Stimulated activated CD8-positive, alpha-beta memory T cell treated with anti-CD3 and anti-CD28 coated beads, Interleukin-15, amount 100 ng/mL, for 24 hours (primary cell): ENCODE data around the gene KCNMB1.

ENCODE experiments used
- DNase-seq: peaks from one replicate; pipeline ENCODE4 v3.0.0-alpha.2; 2020; ENCODE audit warnings: low read depth

The KCNMB1 gene, protein sequence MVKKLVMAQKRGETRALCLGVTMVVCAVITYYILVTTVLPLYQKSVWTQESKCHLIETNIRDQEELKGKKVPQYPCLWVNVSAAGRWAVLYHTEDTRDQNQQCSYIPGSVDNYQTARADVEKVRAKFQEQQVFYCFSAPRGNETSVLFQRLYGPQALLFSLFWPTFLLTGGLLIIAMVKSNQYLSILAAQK

DNA sequence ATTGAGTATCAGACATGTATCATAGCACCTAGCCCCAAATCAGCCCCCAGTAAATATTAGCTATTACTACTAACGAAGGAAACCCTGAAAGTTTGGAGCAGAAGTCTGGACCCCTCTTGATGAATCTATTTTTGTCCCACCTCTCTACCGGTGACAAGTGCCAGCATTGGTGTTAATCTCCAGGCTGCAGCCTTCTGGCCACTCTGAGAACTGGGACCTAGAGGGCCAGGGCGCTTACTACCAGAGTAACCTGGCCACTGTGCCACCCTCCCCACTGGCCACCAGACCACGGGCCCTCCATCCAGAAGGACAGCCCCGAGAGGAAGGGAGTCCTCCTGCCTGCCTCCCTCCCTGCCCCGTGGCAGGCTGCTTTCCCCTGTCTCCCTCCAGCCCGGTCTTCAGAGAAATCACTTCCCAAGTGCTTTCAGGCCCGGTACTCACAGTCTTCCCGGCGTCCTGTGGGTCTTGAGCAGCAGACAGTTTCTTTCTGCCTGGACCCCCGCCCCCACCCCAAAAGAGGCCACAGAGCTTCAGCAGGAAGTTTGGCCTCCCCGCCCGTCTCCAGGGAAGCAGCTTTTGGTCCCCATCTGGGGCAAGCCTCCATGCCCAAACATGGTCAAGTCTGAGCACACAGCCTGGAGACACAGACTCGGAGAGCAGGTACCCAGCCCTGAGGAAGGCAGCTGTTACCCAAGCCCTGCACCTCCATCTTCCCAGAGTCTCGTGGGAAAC, at the start of gene KCNMB1:
Gene KCNMB1, minus strand, starts transcription at position 550 of the 732 bp plus-strand sequence. CDS start 3,920 bp downstream, outside the sequence.
- DNase-seq = no peak

DNA sequence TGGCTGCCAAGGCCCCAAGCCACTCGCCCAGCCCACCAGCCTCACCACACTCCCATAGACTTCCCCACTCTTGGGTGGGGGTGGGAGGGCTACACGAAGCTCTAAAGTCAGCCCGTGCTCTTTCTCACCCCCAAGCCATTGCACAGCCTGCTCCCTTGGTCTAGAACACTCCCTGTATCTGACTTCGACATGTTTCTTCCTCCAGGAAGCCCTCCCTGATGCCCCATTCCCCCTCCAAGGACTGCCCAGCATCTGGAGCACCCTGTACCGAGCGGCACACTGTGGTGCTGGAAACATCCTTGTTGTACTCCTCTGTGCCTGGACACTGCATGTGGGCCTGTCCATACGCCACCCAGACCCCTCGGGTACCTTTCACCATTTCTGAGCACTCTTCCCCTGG, 49.4 kb upstream of the KCNMB1 start:
- DNase-seq = no peak

DNA sequence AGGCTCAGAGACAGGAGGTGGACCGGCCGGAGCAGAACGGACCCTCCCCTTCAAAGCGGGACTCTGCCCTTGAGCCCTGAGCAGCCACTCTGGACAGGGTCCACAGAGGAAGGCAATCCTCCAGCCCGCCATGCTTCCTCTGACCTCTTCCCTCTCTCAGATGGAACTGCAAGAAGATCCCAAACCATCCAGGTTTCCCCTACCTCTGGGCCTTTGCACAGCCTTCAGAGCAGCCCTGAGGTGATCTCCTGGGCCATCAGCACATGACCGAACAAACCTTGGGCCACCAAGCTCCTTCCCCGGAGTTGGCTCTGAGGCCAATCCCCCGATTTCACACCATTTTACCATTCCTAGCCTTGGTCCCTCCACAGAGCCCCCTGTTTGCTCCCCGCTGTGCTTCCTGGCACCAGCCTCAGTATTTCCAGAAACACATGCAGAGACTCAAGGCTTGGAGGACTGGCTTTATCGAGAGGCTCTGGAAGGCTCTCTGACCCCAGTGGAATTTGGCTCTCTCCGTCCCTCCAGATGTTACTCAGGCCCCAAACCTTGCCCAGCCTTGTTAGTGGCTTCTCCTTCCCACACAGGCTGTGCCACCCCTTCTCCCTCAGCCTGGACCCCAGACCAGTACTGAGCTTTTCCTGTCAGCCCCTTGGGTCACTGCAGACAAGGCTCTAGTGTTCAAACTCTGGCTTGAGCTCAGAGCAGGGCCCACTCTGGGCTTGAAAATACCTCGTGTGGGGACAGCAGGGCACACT, 48.6 kb upstream of the KCNMB1 start:
- DNase-seq = no peak

DNA sequence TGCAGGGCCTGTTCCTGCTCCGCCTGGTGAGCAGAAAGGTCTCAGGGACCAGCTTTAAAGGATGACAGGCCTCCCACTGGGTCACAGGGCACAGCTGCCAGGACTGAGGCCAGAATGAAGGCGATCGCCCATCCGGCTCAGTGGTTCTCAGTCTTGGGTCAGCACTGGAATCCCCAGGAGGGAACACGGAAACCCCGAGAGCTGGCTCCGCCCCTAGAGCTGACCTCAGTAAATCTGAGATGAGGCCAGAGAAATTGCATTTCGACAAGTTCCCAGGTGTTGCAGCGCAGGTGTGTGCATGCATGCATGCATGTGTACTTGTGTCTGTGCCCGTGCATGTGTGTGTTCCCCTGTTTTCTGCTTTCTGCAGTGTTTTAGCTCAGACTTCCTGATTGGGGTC, 47.2 kb upstream of the KCNMB1 start:
- DNase-seq = no peak

DNA sequence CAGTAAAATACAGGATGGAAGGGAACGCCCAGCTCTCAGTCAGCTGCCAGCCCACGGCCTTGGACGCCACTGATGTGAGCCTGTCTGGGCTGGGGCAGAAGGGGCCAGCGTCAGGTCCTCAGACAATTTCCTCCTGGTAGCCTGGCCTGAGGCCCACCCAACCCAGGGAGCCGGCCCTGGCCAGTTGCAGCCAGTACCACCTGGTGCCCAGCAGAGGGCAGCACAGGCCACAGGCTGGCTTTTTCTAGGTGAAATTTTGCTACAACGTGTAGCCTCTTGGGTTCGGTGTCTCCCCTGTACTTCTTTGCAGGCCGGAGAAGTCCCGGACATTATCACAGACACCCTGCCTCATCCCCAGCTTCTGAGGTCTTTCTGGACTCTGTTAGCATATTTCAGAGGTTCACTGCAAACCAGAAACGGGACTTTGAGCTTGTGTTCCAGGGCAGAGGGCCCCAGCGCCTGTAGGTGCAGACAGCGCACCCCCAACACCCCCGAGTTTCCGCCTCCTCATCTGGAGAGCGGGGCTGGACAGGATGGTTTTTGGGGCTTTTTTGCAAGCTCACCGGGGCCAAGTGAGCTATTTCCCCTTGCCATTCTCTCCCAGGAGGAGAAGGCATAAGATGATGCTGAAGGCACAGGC, 45.9 kb upstream of the KCNMB1 start:
- peak; percentile 40 for DNase-seq

DNA sequence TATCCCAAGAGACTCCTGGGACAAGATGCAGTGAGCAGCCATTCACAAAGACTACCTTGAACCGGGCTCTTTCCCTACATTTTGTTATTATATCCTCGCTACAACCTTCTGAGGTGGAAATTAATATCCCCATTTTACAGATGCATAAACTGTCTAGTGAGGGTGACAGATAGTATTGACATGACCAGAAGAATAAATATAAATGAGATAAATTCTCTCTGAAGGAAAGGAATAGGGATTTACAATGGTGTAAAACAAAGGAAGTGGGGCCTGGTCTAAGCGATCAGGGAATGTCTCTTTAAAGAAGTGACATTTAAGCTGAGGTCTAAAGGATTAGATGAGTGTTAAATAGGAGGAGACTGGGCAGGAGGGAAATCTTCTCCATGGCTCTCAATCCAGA, 43.5 kb upstream of the KCNMB1 start:
- no peak for DNase-seq

DNA sequence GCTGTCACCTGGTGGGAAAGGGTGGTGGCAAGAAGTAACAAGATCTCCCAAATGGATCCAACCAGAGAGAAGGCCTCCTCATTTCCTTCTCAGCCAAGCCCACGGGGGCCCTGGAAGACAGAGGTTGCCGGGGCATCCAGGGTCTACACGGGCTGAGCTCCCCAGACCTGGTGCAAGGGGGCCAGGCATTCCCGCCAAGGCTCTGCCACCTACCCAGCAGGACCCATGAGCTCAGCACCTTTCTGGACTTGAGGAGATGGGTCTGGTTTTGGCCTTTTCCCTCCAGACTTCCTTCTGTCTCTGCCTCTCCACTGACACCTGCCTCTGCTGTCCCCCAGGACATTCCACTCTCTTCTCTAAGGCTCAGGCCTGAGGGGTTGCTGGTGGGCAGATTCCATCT, 42.4 kb upstream of the KCNMB1 start:
- DNase-seq = no peak

DNA sequence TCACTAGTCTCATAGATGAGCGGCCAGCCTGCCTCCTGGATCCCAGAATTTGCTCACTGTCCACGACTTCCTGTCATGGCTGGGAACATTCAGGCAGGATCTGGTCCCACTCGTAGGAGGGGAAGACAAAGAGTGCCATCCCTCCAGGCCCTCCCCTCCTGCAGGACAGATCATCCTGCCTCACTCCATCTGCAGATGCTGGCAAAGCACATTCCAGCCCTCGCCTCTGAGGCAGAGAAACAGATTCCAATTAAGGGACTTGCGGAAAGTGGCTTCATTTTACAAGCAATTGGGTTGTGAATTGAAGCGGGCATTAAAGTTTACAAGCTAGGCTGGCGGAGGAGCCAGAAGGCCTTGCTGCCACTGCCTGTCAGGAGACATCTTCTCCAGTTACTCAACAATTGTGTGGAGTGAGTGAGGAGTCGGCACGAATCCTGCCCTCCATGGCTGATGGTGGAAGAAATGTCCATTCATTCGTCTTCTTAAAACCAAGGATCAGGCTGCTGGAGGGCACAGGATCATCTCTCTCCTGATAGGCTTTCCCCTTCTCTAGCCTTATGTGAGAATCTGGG, 41.8 kb upstream of the KCNMB1 start:
- DNase-seq = no peak

DNA sequence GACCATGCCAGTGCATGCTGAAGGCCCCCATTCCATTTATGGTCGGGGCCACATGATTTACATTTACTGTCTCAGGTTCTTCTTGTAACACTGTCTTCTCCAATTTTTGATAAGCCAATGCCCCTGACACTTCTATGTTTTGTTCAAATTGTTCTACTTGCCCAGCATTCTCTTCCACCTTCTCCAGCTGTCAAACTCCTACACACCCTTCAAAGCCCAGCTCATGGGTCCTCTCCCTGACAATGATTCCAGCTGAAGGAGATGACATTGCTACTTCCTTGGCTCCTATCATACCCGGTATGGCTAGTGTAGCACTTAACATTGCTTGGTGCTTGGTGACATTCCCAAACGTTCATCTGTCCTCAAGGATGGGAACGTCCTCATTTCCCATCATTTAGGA, 41.1 kb upstream of the KCNMB1 start:
- DNase-seq = no peak

DNA sequence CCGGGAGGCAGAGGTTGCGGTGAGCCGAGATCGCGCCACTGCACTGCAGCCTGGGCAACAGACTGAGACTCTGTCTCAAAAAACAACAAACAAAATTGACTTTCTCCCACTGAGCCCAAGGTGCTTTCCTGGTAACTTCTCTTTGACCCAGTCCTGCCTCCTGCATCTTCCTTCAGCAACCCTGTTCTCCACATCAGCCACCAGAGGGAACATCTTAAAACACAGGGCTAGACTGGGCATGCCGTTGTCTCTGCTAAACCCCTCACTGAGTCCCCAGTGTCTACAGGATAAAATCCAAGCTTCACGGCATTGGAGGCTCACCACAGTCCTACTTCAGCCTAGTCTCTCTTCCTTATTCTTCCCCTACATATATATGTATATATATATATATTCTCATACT, 39.8 kb upstream of the KCNMB1 start:
- no peak for DNase-seq

DNA sequence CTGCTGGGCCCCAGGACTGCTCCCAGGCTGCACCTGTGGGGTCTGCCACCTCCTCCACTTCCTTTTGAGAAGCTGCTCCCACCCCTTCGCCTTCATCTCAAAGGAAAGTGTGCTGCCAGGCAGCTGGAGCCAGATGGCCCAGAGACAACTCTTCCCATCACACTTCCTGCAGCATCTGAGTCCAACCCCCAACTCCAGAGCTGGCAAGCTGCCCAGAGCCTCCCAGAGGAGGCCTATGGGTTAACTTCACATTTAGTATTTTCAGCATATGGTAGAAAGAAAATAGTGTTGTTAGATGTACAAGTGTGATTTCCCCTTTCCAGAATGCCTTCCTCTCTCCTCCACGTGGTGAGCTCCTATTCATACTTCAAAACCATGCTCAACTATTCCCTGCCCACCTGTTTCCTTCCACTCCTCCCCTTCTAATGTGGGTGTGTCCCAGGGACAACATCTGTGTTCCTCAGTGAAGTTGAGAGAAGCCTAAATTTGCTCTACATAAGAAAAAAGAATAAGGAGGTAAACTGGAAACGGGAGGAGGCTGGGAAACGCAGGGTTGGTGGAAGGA, 38.6 kb upstream of the KCNMB1 start:
- DNase-seq = no peak

DNA sequence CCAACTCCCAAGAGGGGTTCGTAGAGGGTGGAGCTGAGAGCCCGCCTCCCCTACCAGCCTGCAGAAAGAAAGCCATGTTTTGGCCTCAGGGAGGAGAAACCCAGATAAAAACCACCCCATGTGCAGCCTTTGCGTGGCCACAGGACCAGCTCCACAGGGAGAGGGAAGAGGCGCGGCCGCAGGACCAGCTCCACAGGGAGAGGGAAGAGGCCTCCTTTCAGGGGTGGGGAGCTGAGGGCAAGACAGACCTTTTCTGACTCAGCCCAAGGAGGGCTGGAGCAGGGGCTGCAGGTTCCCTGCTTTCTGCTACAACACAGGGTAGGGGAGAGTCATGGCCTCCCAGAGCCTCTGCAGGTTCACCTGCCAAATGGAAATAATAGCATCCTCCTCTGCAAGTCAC, 37.6 kb upstream of the KCNMB1 start:
- DNase-seq = no peak

DNA sequence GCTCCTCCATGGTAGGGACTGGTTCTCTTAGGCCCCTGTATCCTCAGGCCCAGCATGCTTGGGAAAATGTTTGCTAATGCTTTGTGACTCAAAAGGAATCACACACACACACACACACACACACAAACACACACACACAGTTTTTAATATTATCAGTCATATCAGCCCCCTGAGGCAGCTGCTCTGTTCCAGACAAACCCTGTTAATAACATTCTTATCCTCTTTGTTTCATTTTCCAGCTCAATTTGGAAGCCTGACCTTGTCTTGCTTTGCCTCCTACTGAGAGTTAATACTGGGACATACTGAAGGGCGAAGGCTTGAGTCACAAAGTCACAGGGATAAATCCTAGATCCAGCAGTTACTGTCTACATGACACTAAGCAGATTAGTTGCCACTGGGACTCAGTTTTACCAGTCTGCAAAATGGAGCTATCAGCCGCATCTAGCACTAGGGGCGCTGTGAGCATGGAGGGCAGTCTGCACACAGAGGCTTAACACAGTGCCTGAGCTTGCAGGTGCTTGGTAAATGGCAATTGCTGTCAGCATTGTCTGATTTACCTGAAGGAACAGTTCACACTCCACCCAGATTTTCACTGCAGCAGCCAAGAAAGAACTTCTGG, 37.1 kb upstream of the KCNMB1 start:
- no peak for DNase-seq

DNA sequence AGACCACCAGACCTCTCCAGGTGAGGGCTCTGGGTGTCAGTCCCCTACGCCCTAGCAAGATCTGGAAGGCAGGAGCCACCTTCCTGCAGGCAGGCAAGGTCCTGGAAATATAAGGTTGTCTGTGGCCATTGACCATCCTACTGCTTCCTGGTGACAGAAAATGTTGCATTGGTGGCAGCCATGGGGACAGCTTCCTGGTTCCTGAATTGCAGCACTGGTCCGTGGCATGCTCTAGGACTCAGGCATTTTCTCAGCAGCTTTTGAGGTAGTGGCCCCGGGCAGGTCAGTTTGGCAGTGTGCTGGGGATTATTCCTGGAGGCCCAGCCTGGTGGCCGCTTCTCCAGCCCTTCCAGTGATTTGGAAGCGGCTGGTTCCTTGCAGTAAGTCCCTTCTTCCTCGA, 36.6 kb upstream of the KCNMB1 start:
- no peak for DNase-seq

DNA sequence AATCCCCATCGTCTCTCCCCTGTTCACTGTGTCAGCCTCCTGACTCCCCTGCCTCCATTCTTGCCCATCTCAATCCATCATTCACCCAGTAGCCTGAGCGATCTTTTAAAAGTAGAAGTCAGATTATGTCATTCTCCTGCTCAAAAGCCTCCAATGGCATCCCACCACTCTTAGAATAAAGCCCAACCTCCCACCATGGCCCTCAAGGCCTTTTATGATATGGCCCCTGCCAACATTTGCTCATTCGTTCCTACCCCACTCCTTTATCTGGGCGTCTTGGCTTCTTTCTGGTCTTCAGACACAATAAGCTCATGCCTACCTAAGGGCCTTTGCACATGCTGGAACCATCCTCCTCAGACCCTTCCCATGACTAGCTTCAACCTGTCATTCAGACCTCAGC, 35.5 kb upstream of the KCNMB1 start:
- no peak for DNase-seq

DNA sequence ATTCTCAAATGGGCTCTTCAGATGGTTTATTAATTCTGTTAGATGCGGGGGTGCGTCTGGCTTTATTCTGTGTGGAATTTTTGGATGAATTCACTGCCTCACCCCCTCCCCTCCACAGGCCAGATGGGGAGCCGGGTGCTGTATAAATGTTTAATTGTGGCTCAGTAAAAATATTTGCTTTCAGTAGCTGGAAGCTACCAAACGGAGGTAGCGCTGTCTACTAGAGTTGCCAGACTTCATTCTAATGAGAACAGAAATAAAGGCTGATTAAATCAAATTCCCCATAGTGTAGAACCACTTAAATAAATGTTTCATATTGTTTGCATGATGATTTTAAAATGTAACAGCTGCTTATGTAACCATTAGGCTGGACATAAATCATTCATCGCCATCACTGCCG, 34.5 kb upstream of the KCNMB1 start:
- no peak for DNase-seq

DNA sequence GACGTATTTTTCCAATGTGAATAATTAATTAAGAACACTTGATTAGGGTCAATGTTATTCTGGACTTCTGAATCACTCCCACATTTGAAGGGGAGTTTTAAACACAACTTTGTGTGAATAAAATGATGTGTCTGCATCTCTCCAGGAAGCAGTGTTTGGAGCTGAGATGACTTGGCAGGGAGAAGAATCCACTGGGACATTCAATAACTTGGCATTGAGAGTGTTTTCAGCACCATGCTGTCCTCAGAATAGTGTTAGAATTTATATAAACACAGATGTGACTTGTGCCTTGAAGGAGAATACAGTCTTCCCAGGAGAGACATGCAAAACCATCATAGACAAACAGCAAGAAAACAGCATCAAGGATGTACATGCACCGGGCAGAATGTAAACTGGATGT, 32.7 kb upstream of the KCNMB1 start:
- no peak for DNase-seq

DNA sequence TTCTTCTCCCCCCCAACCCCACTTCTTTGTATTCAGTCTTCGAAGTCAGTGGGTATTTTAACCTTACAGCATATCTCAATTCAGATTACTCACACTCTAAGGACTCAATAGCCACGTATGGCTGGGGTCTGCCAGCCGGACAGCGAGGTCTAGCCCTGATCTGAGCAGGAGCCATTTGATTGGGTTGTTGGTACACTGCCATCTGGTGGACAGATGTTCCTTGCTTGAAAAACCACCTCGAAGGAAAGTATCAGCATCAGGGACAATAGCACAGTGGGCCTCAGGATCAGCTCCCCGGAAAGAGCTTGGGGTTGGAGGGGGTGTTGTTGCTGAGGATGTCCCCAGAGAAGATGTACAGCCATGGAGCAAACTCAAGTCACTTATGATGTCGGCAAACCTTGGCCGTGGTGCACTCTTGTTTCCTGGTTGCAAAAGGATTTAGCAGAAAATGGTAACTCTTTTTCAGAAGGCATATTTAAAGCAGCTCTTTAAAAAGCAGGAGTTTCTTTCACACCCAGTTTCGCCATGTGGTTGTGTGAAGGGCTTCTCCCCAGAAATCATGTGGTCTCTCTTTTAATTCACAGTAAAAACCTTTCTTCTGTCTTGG, 31.7 kb upstream of the KCNMB1 start:
- no peak for DNase-seq

DNA sequence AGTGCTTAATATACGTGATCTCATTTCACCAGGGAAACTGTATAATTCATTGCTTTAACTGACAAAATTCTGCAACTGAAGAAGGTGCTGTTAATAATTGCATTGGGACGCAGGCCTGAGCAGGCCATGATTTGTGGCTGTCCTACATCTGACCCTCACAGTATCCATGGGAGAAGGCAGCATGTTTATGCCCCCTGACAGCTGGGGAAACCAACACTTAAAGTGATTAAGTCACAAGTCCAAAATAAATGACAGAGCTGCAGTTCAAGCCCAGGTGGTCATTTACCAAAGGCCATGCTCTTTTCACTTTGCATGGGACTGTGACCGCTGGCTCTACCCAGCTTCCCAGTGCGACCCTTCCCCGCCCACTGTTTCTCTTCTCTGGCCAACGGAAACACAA, 30.5 kb upstream of the KCNMB1 start:
- no peak for DNase-seq

DNA sequence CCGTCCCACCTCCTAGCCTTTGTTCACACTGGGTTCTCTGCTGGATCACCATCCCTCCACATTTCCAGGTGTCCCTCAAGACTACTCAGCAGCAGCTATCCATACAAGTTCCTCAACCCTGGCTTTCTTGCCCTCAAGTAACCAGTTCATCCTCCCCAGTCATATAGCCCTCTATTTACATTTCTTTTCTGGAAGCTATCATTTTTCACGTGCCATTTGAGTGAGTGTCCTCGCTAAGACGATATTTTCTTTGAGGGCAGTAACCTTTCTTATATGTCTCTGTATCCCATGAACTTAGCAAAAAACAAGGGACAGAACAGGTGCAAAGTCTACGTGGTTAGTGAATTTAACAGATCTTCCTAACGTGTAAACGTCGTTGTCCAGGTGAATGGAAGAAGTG, 29.6 kb upstream of the KCNMB1 start:
- no peak for DNase-seq

DNA sequence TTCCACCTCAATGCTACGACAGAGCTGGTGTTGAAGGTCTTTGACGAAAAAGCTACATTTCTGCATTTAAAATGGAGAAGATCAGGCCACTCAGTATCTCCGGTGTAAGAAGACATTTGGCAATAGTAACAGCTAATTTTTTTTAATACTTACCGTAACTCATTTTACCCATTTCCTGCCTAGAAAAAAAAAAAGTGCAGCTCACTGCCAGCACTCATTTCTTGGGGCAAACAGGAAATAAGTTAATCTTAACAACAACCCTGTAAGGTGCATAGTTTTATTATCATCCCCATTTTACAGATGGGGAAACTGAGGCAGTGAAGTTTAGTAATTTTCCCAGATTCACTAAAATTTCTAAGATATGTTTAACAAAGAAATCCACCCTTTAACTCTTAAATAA, 27.4 kb upstream of the KCNMB1 start:
- DNase-seq = no peak
